ENCODE results near the gene STK17B. TPM values are rescaled to one million over a fixed set of nuclear protein-coding genes. Genes with fewer than 3 reads are reported as not detected.

The STK17B gene
- total RNA-seq, 1 experiment from 2014 or later = 16.9 TPM

GRCh38 chr2:196108604-196109003 is 62.8 kb downstream of the STK17B start:
- POLR2A ChIA-PET = no interaction called here
- no peak for ATAC-seq
- no peaks in the 10 kb centered on the region for H3K79me2 ChIP-seq (ENCODE audit: insufficient read depth, low read length)
- no peak overlapping the region for H3K9ac ChIP-seq (ENCODE audit: low read length)
- H4K20me1 ChIP-seq (ENCODE audit: insufficient read depth) = no peaks in the 10 kb centered on the region
- H2AFZ ChIP-seq (ENCODE audit: low read depth, low read length, poor library complexity, severe bottlenecking) = no peak overlapping the region
- no peak for DNase-seq (ENCODE audit: low read depth, low spot score)
- no peaks in the 10 kb centered on the region for H3K9me2 ChIP-seq (ENCODE audit: insufficient read depth)
- H3K4me2 ChIP-seq (ENCODE audit: low read length) = no peak overlapping the region
- no TSS peak for BruUV-seq (replicated peaks)
- H3K9me3 ChIP-seq (ENCODE audit: control insufficient read depth in 1 of 2, insufficient read depth in 1 of 2, low read depth in 1 of 2, low read length in 2 of 2) = no peaks in the 10 kb centered on the region
- H3K4me1 ChIP-seq (ENCODE audit: control insufficient read depth in 1 of 2, insufficient read depth in 2 of 2, low read length in 2 of 2) = peaks cover 0 to 8% of the 10 kb centered on the region in 2 experiments; a peak in 2 of 4 replicates
- no peaks in the 10 kb centered on the region for H3K27me3 ChIP-seq (ENCODE audit: insufficient read depth, low read length)
- intact Hi-C loops (cut with micrococcal nuclease) = no loop called here
- CTCF ChIA-PET = no interaction called here
- H3K27ac ChIP-seq (ENCODE audit: low read depth, low read length) = no peak overlapping the region
- RAD21 ChIA-PET (ENCODE audit: low non-redundant PET in 1 of 2, low total read pairs in 2 of 2, uncharacterized antibody in 2 of 2, unreplicated experiment in 2 of 2) = no interaction called here
- TF ChIP-seq POLR2A (IDR thresholded peaks at IDR 0.05; ENCODE audit: borderline replicate concordance, extremely low read depth, insufficient read depth, insufficient read length) (no peak), CBX3 (IDR thresholded peaks at IDR 0.05; ENCODE audit: low read depth) (no peak), MAX (IDR thresholded peaks at IDR 0.05) (no peak), FOSL1 (IDR thresholded peaks at IDR 0.05; ENCODE audit: low read depth) (no peak), ZNF274 (IDR thresholded peaks at IDR 0.05; ENCODE audit: low read depth, low read length) (no peak), ATF3 (IDR thresholded peaks at IDR 0.05) (no peak)
- H3K36me3 ChIP-seq (ENCODE audit: control insufficient read depth in 1 of 2, insufficient read depth in 2 of 2, low read length in 2 of 2) = no peaks in the 10 kb centered on the region
- no peak overlapping the region for H3K4me3 ChIP-seq (replicated peaks in 1 of 2; ENCODE audit: low read depth in 1 of 2, low read length in 2 of 2)

GRCh38 chr2:196105951-196106350 is 65.4 kb downstream of the STK17B start:
- H3K9ac ChIP-seq (ENCODE audit: low read length) = no peak overlapping the region
- H3K4me3 ChIP-seq (replicated peaks in 1 of 2; ENCODE audit: low read depth in 1 of 2, low read length in 2 of 2) = no peak overlapping the region
- TF ChIP-seq POLR2AphosphoS5 (IDR thresholded peaks at IDR 0.05; ENCODE audit: low read depth, low read length) = no peak
- no peak for TF ChIP-seq ZFX (IDR thresholded peaks at IDR 0.05)
- no peak for TF ChIP-seq YY1 (IDR thresholded peaks at IDR 0.05; ENCODE audit: extremely low read depth, insufficient replicate concordance, low read depth, low read length)
- TF ChIP-seq CTCF (IDR thresholded peaks at IDR 0.05 in 2 of 3, conservative IDR thresholded peaks at IDR 0.05 in 1 of 3; ENCODE audit: borderline replicate concordance in 1 of 3, insufficient read depth in 1 of 3, low read depth in 2 of 3, low read length in 2 of 3) = no peak
- TF ChIP-seq CBX3 (IDR thresholded peaks at IDR 0.05; ENCODE audit: low read depth) = no peak
- no peaks in the 10 kb centered on the region for H3K36me3 ChIP-seq (ENCODE audit: control insufficient read depth in 1 of 2, insufficient read depth in 2 of 2, low read length in 2 of 2)
- BruUV-seq (replicated peaks) = no TSS peak
- H3K27me3 ChIP-seq (ENCODE audit: insufficient read depth, low read length) = no peaks in the 10 kb centered on the region
- H3K79me2 ChIP-seq (ENCODE audit: insufficient read depth, low read length) = no peaks in the 10 kb centered on the region
- RAD21 ChIA-PET (ENCODE audit: low non-redundant PET in 1 of 2, low total read pairs in 2 of 2, uncharacterized antibody in 2 of 2, unreplicated experiment in 2 of 2) = no interaction called here
- no peaks in the 10 kb centered on the region for H3K9me3 ChIP-seq (ENCODE audit: control insufficient read depth in 1 of 2, insufficient read depth in 1 of 2, low read depth in 1 of 2, low read length in 2 of 2)
- no peaks in the 10 kb centered on the region for H3K4me1 ChIP-seq (ENCODE audit: control insufficient read depth in 1 of 2, insufficient read depth in 2 of 2, low read length in 2 of 2)
- no peaks in the 10 kb centered on the region for H4K20me1 ChIP-seq (ENCODE audit: insufficient read depth)
- H3K4me2 ChIP-seq (ENCODE audit: low read length) = no peak overlapping the region
- H3K27ac ChIP-seq (ENCODE audit: low read depth, low read length) = no peak overlapping the region
- intact Hi-C loops (cut with micrococcal nuclease) = no loop called here
- no peak overlapping the region for H2AFZ ChIP-seq (ENCODE audit: low read depth, low read length, poor library complexity, severe bottlenecking)
- no peaks in the 10 kb centered on the region for H3K9me2 ChIP-seq (ENCODE audit: insufficient read depth)
- no peak for DNase-seq (ENCODE audit: low read depth, low spot score)
- CTCF ChIA-PET = no interaction called here
- POLR2A ChIA-PET = no interaction called here
- no peak for ATAC-seq

Measured in HCT116 (cell line).